Upper lobe of left lung (tissue), 4 donors: ENCODE data around the gene HNRNPLL.

Experiments
- EP300 ChIP-seq, 4 donors: sonication (generic); formaldehyde crosslinking; IDR thresholded peaks; one replicate each; pipeline ENCODE4 v1.5.1; 2017; ENCODE audit warnings: antibody characterized with exemption in 4 of 4, control low read depth in 2 of 4
- POLR2A ChIP-seq, 4 donors: fragments of 450-650 bp; IDR thresholded peaks; one replicate each; pipeline ENCODE4 v1.5.1; 2016 to 2017; ENCODE audit warnings: antibody characterized with exemption in 4 of 4, mild to moderate bottlenecking in 2 of 4
- POLR2AphosphoS5 ChIP-seq, 2 donors: sonication (generic); formaldehyde crosslinking; IDR thresholded peaks; one replicate each; pipeline ENCODE4 v1.5.1; 2017; ENCODE audit warnings: antibody characterized with exemption in 2 of 2
- TF ChIP-seq, protein P1 (sequence below), 6 experiments: fragments of 450-650 bp in 4 of 6; fragments of 200-600 bp in 2 of 6; sonication (generic) in 2 of 6; IDR thresholded peaks; one replicate each; pipeline ENCODE4 v1.5.1; 2016 to 2019; ENCODE audit warnings: antibody characterized with exemption in 6 of 6

DNA sequence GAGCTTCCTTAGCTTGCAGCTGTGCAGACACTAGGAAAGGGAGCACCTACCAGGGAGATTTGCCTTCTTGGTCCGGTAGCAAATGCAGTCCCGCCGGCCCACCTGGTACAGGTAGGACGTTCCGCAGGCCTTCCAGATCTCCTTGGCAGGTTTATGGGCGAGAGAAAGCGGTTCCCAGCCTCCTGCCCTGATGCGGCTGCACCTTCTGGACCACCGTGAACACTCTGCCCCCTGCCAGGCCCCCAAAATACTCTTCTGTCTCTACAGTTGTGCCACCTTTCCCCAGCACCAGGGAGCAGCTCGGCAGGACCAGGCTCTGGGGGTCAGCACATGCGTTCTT is 67.4 kb downstream of the HNRNPLL start:
- TF ChIP-seq, protein P1, sequence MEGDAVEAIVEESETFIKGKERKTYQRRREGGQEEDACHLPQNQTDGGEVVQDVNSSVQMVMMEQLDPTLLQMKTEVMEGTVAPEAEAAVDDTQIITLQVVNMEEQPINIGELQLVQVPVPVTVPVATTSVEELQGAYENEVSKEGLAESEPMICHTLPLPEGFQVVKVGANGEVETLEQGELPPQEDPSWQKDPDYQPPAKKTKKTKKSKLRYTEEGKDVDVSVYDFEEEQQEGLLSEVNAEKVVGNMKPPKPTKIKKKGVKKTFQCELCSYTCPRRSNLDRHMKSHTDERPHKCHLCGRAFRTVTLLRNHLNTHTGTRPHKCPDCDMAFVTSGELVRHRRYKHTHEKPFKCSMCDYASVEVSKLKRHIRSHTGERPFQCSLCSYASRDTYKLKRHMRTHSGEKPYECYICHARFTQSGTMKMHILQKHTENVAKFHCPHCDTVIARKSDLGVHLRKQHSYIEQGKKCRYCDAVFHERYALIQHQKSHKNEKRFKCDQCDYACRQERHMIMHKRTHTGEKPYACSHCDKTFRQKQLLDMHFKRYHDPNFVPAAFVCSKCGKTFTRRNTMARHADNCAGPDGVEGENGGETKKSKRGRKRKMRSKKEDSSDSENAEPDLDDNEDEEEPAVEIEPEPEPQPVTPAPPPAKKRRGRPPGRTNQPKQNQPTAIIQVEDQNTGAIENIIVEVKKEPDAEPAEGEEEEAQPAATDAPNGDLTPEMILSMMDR (IDR thresholded peaks at IDR 0.05) = no peak
- TF ChIP-seq POLR2A (IDR thresholded peaks at IDR 0.05) (no peak), POLR2AphosphoS5 (IDR thresholded peaks at IDR 0.05) (no peak), EP300 (IDR thresholded peaks at IDR 0.05) (no peak)
